Natural killer cell treated with Interleukin-12 subunit alpha and Interleukin-12 subunit beta and Interleukin-15 and Interleukin-18, amount 100 ng/mL, for 72 hours (primary cell): Measurements from ENCODE around the gene IQGAP2. TPM values are rescaled to one million over a fixed set of nuclear protein-coding genes. Genes with fewer than 3 reads are reported as not detected.
A peak's percentile ranks its signal among the peaks of the same experiment; 100 is the strongest.

Experiments
- ATAC-seq, 2 donors: fragments of 150-1000 bp; cut with Tn5 transposase in 1 of 2; sonication (Bioruptor Pico), chemical (Tn5 transposase) in 1 of 2; 2 replicates each; pipeline ENCODE4 v1.10.0; 2021
- DNase-seq: peaks from one replicate; pipeline ENCODE4 v3.0.0; 2022; ENCODE audit warnings: low spot score
- H3K27ac Mint-ChIP-seq, 2 donors: 1 replicate in 1 of 2; 2 replicates in 1 of 2; pipeline ENCODE4 v1.8.0; 2022; ENCODE audit warnings: mixed read lengths in 2 of 2, mild to moderate bottlenecking in 1 of 2, moderate library complexity in 1 of 2
- H3K27me3 Mint-ChIP-seq, 2 donors: 1 replicate in 1 of 2; 2 replicates in 1 of 2; pipeline ENCODE4 v1.8.0; 2022; ENCODE audit warnings: mixed read lengths in 2 of 2
- H3K36me3 Mint-ChIP-seq: one replicate; pipeline ENCODE4 v1.8.0; 2022; ENCODE audit warnings: mixed read lengths
- H3K4me1 Mint-ChIP-seq, 2 donors: 1 replicate in 1 of 2; 2 replicates in 1 of 2; pipeline ENCODE4 v1.8.0; 2022; ENCODE audit warnings: low read depth in 2 of 2, mixed read lengths in 2 of 2, mild to moderate bottlenecking in 1 of 2
- H3K4me3 Mint-ChIP-seq: one replicate; pipeline ENCODE4 v1.8.0; 2022; ENCODE audit warnings: mixed read lengths
- H3K9me3 Mint-ChIP-seq: 2 replicates; pipeline ENCODE4 v1.8.0; 2022; ENCODE audit warnings: mixed read lengths
- total RNA-seq, 2 donors: library from RNA; stranded (reverse); gene quantifications; one replicate each; pipeline ENCODE4 v1.2.3, GENCODE V29; 2022

The IQGAP2 gene
- total RNA-seq, 2 donors from 2014 or later = 104 to 111 TPM

GRCh38 chr5:76709762-76710161 is 306.7 kb downstream of the IQGAP2 start:
- Mint-ChIP-seq H3K9me3 (no peaks in the 10 kb centered on the region), H3K36me3 (no peaks in the 10 kb centered on the region), H3K4me3 (no peak overlapping the region), H3K27me3 (no peaks in the 10 kb centered on the region), H3K27ac (peak overlapping the region in 1 of 2 donors; percentile 19), H3K4me1 (peaks cover 22 to 27% of the 10 kb centered on the region in 2 donors)
- ATAC-seq = peak in 1 of 2 donors; percentile 56
- DNase-seq = no peak

GRCh38 chr5:76710991-76711390 is 307.9 kb downstream of the IQGAP2 start:
- Mint-ChIP-seq H3K27ac (peak overlapping the region; percentile 65 to 85), H3K36me3 (no peaks in the 10 kb centered on the region), H3K9me3 (no peaks in the 10 kb centered on the region), H3K4me3 (peak overlapping the region; percentile 73), H3K4me1 (peaks cover 21 to 31% of the 10 kb centered on the region in 2 donors), H3K27me3 (no peaks in the 10 kb centered on the region)
- ATAC-seq = peak in 1 of 2 donors; percentile 51
- no peak for DNase-seq

GRCh38 chr5:76714751-76715485 is 311.8 kb downstream of the IQGAP2 start:
- ATAC-seq (peak; percentile 33 to 57), DNase-seq (peak; percentile 71)
- H3K36me3 Mint-ChIP-seq = no peaks in the 10 kb centered on the region
- no peaks in the 10 kb centered on the region for H3K9me3 Mint-ChIP-seq
- peaks cover 39 to 50% of the 10 kb centered on the region in 2 donors for H3K4me1 Mint-ChIP-seq
- peak overlapping the region; percentile 93 for H3K4me3 Mint-ChIP-seq
- no peaks in the 10 kb centered on the region for H3K27me3 Mint-ChIP-seq
- H3K27ac Mint-ChIP-seq = peak overlapping the region; percentile 65 to 79

GRCh38 chr5:76715486-76715735 is 312.3 kb downstream of the IQGAP2 start:
- H3K9me3 Mint-ChIP-seq = no peaks in the 10 kb centered on the region
- H3K4me3 Mint-ChIP-seq = peak overlapping the region; percentile 93
- ATAC-seq (no peak), DNase-seq (no peak)
- peak overlapping the region; percentile 65 to 79 for H3K27ac Mint-ChIP-seq
- no peaks in the 10 kb centered on the region for H3K36me3 Mint-ChIP-seq
- peaks cover 39 to 49% of the 10 kb centered on the region in 2 donors for H3K4me1 Mint-ChIP-seq
- no peaks in the 10 kb centered on the region for H3K27me3 Mint-ChIP-seq

- H3K9me3 Mint-ChIP-seq = no peaks in the 10 kb centered on the region
- peaks cover 36 to 45% of the 10 kb centered on the region in 2 donors for H3K4me1 Mint-ChIP-seq
- DNase-seq = no peak
Observed at GRCh38 chr5:76715736-76716455, 312.8 kb downstream of the IQGAP2 start, which contains the start of gene F2R. Gene F2R (plus strand): TSS chr5:76716126. CDS start chr5:76716308, 182 bp downstream.

GRCh38 chr5:76716456-76717157 is 313.5 kb downstream of the IQGAP2 start:
- peak; percentile 37 to 41 for ATAC-seq

More at GRCh38 chr5:76715736-76716455, 312.8 kb downstream of the IQGAP2 start, which contains the start of gene F2R:
- peak; percentile 88 to 92 for ATAC-seq
- Mint-ChIP-seq H3K27ac (peak within 1 kb of the TSS; percentile 79 to 83), H3K4me3 (peak within 1 kb of the TSS; percentile 93), H3K27me3 (no peaks in the 10 kb centered on the region), H3K36me3 (no peaks in the 10 kb centered on the region)

GRCh38 chr5:76717222-76718083 is 314.4 kb downstream of the IQGAP2 start:
- Mint-ChIP-seq H3K9me3 (no peaks in the 10 kb centered on the region), H3K27me3 (no peaks in the 10 kb centered on the region), H3K36me3 (no peaks in the 10 kb centered on the region), H3K27ac (peak overlapping the region; percentile 79 to 83), H3K4me1 (peaks cover 35 to 44% of the 10 kb centered on the region in 2 donors), H3K4me3 (peak overlapping the region; percentile 93)
- DNase-seq = no peak
- ATAC-seq = no peak

More at GRCh38 chr5:76716456-76717157, 313.5 kb downstream of the IQGAP2 start:
- DNase-seq = no peak
- Mint-ChIP-seq H3K4me3 (peak overlapping the region; percentile 93), H3K27ac (peak overlapping the region; percentile 79 to 83), H3K4me1 (peaks cover 35 to 44% of the 10 kb centered on the region in 2 donors), H3K36me3 (no peaks in the 10 kb centered on the region), H3K27me3 (no peaks in the 10 kb centered on the region), H3K9me3 (no peaks in the 10 kb centered on the region)

GRCh38 chr5:76718381-76718832 is 315.3 kb downstream of the IQGAP2 start:
- H3K27ac Mint-ChIP-seq = peak overlapping the region in 1 of 2 donors; percentile 85
- H3K9me3 Mint-ChIP-seq = no peaks in the 10 kb centered on the region
- peaks cover 38 to 44% of the 10 kb centered on the region in 2 donors for H3K4me1 Mint-ChIP-seq
- no peaks in the 10 kb centered on the region for H3K36me3 Mint-ChIP-seq
- DNase-seq (no peak), ATAC-seq (no peak)
- peak overlapping the region; percentile 18 for H3K4me3 Mint-ChIP-seq
- no peaks in the 10 kb centered on the region for H3K27me3 Mint-ChIP-seq

- DNase-seq (no peak), ATAC-seq (no peak)
- peak overlapping the region in 1 of 2 donors; percentile 85 for H3K27ac Mint-ChIP-seq
- H3K4me1 Mint-ChIP-seq = peaks cover 38 to 48% of the 10 kb centered on the region in 2 donors
- no peaks in the 10 kb centered on the region for H3K27me3 Mint-ChIP-seq
- H3K36me3 Mint-ChIP-seq = no peaks in the 10 kb centered on the region
- H3K9me3 Mint-ChIP-seq = no peaks in the 10 kb centered on the region
- peak overlapping the region; percentile 18 for H3K4me3 Mint-ChIP-seq
Observed at GRCh38 chr5:76718880-76719279, 315.8 kb downstream of the IQGAP2 start.

- Mint-ChIP-seq H3K4me3 (peak overlapping the region; percentile 67), H3K36me3 (no peaks in the 10 kb centered on the region), H3K4me1 (peaks cover 37 to 55% of the 10 kb centered on the region in 2 donors), H3K27ac (peak overlapping the region; percentile 60 to 86), H3K27me3 (no peaks in the 10 kb centered on the region), H3K9me3 (no peaks in the 10 kb centered on the region)
- ATAC-seq = no peak
- no peak for DNase-seq
Observed at GRCh38 chr5:76720988-76721569, 318.0 kb downstream of the IQGAP2 start.

GRCh38 chr5:76723266-76723665 is 320.2 kb downstream of the IQGAP2 start:
- Mint-ChIP-seq H3K9me3 (peaks cover under 1% of the 10 kb centered on the region), H3K36me3 (peaks cover 4% of the 10 kb centered on the region), H3K27me3 (no peaks in the 10 kb centered on the region), H3K27ac (peak overlapping the region; percentile 31 to 75), H3K4me3 (no peak overlapping the region), H3K4me1 (peaks cover 33 to 38% of the 10 kb centered on the region in 2 donors)
- no peak for ATAC-seq
- DNase-seq = no peak

- Mint-ChIP-seq H3K9me3 (peaks cover 2% of the 10 kb centered on the region), H3K36me3 (peaks cover 7% of the 10 kb centered on the region), H3K27ac (peak overlapping the region; percentile 31 to 75), H3K27me3 (no peaks in the 10 kb centered on the region), H3K4me3 (no peak overlapping the region), H3K4me1 (peaks cover 28 to 32% of the 10 kb centered on the region in 2 donors)
- ATAC-seq = no peak
- no peak for DNase-seq
Observed at GRCh38 chr5:76723906-76724305, 320.8 kb downstream of the IQGAP2 start.
